H9 (cell line): Measurements from ENCODE around the gene PCBP4. TPM values are rescaled to one million over a fixed set of nuclear protein-coding genes. Genes with fewer than 3 reads are reported as not detected.
A peak's percentile ranks its signal among the peaks of the same experiment; 100 is the strongest.

ENCODE experiments used
- DNase-seq: peaks from one replicate; pipeline ENCODE4 v3.0.0-alpha.2; 2017
- H2AFZ ChIP-seq: one replicate; pipeline ENCODE4 v1.6.1; 2013; ENCODE audit warnings: mild to moderate bottlenecking, low read length, control low read depth, moderate library complexity
- H2AK5ac ChIP-seq: 2 replicates; pipeline ENCODE4 v1.6.1; 2013; ENCODE audit warnings: low read length, control low read depth, mixed read lengths; ENCODE audit not compliant: insufficient read length
- H2BK120ac ChIP-seq: one replicate; pipeline ENCODE4 v1.6.1; 2013; ENCODE audit warnings: low read depth, mild to moderate bottlenecking, low read length, control low read depth, inconsistent platforms; ENCODE audit not compliant: poor library complexity, severe bottlenecking
- H2BK12ac ChIP-seq: 2 replicates; pipeline ENCODE4 v1.6.1; 2013; ENCODE audit warnings: low read length, control low read depth, mixed read lengths, low read depth; ENCODE audit not compliant: insufficient read length
- H2BK15ac ChIP-seq: 2 replicates; pipeline ENCODE4 v1.6.1; 2013; ENCODE audit warnings: low read depth, low read length, control low read depth
- H2BK20ac ChIP-seq: one replicate; pipeline ENCODE4 v1.6.1; 2013; ENCODE audit warnings: low read depth, mild to moderate bottlenecking, low read length, control low read depth, inconsistent platforms; ENCODE audit not compliant: poor library complexity, severe bottlenecking
- H2BK5ac ChIP-seq: 2 replicates; pipeline ENCODE4 v1.6.1; 2013; ENCODE audit warnings: low read length, control low read depth, mixed read lengths; ENCODE audit not compliant: insufficient read length
- H3K14ac ChIP-seq: 2 replicates; pipeline ENCODE4 v1.6.1; 2013; ENCODE audit warnings: low read length, control low read depth; ENCODE audit not compliant: insufficient read depth
- H3K18ac ChIP-seq: 2 replicates; pipeline ENCODE4 v1.6.1; 2013; ENCODE audit warnings: low read depth, mild to moderate bottlenecking, mixed read lengths, low read length, control low read depth; ENCODE audit not compliant: insufficient read length
- H3K23ac ChIP-seq: 2 replicates; pipeline ENCODE4 v1.6.1; 2013; ENCODE audit warnings: low read length, control low read depth, mixed read lengths, low read depth; ENCODE audit not compliant: insufficient read length
- H3K23me2 ChIP-seq: 2 replicates; pipeline ENCODE4 v1.6.1; 2013; ENCODE audit warnings: low read depth, mild to moderate bottlenecking, mixed read lengths, low read length, control low read depth; ENCODE audit not compliant: insufficient read length, poor library complexity, severe bottlenecking
- H3K27ac ChIP-seq: 2 replicates; pipeline ENCODE4 v1.5.1; 2013; ENCODE audit warnings: low read length, control low read depth, mixed read lengths, low read depth; ENCODE audit not compliant: insufficient read length
- H3K27me3 ChIP-seq: 2 replicates; pipeline ENCODE4 v1.6.1; 2013; ENCODE audit warnings: low read length, control low read depth, inconsistent platforms; ENCODE audit not compliant: insufficient read depth
- H3K4ac ChIP-seq: 2 replicates; pipeline ENCODE4 v1.6.1; 2013; ENCODE audit warnings: low read depth, mild to moderate bottlenecking, control low read depth, inconsistent platforms, low read length, moderate library complexity
- H3K4me1 ChIP-seq: 2 replicates; pipeline ENCODE4 v1.6.1; 2013; ENCODE audit warnings: low read length, control low read depth, inconsistent platforms; ENCODE audit not compliant: insufficient read depth
- H3K4me2 ChIP-seq: 2 replicates; pipeline ENCODE4 v1.6.1; 2013; ENCODE audit warnings: low read length, control low read depth, mixed read lengths; ENCODE audit not compliant: insufficient read length, insufficient read depth
- H3K56ac ChIP-seq: 2 replicates; pipeline ENCODE4 v1.6.1; 2013; ENCODE audit warnings: low read depth, mild to moderate bottlenecking, mixed read lengths, low read length, control low read depth; ENCODE audit not compliant: insufficient read length
- H3K79me1 ChIP-seq: 2 replicates; pipeline ENCODE4 v1.6.1; 2013; ENCODE audit warnings: low read depth, mild to moderate bottlenecking, moderate library complexity, low read length, control low read depth, inconsistent platforms; ENCODE audit not compliant: insufficient read depth, poor library complexity, severe bottlenecking
- H3K79me2 ChIP-seq: 2 replicates; pipeline ENCODE4 v1.6.1; 2013; ENCODE audit warnings: low read length, control low read depth, inconsistent platforms; ENCODE audit not compliant: insufficient read depth
- H3K9ac ChIP-seq: 2 replicates; pipeline ENCODE4 v1.6.1; 2013; ENCODE audit warnings: low read length, control low read depth, mixed read lengths; ENCODE audit not compliant: insufficient read length; ENCODE audit errors: extremely low read depth
- H3K9me3 ChIP-seq: one replicate; pipeline ENCODE4 v1.6.1; 2013; ENCODE audit warnings: low read depth, low read length, inconsistent platforms; ENCODE audit not compliant: control insufficient read depth
- H3T11ph ChIP-seq: one replicate; pipeline ENCODE4 v1.6.1; 2013; ENCODE audit warnings: mild to moderate bottlenecking, low read length, control low read depth, inconsistent platforms
- H4K20me1 ChIP-seq: one replicate; pipeline ENCODE4 v1.6.1; 2013; ENCODE audit not compliant: control insufficient read depth, insufficient read length, insufficient read depth
- H4K5ac ChIP-seq: 2 replicates; pipeline ENCODE4 v1.6.1; 2013; ENCODE audit warnings: low read depth, mild to moderate bottlenecking, mixed read lengths, low read length, control low read depth; ENCODE audit not compliant: insufficient read length
- H4K8ac ChIP-seq: replicated peaks from 2 replicates; pipeline ENCODE4 v1.6.1; 2013; ENCODE audit warnings: low read length, control low read depth, mixed read lengths, low read depth; ENCODE audit not compliant: insufficient read length
- H4K91ac ChIP-seq: 2 replicates; pipeline ENCODE4 v1.6.1; 2013; ENCODE audit warnings: low read depth, mild to moderate bottlenecking, moderate library complexity, mixed read lengths, low read length, control low read depth; ENCODE audit not compliant: insufficient read length
- H3K27ac Mint-ChIP-seq, 3 experiments: 2 replicates in 2 of 3; 3 replicates in 1 of 3; pipeline ENCODE4 v1.8.0; 2020 to 2021; ENCODE audit warnings: mixed read lengths in 3 of 3, mild to moderate bottlenecking in 1 of 3, moderate library complexity in 1 of 3
- H3K27me3 Mint-ChIP-seq: 2 replicates; pipeline ENCODE4 v1.8.0; 2021; ENCODE audit warnings: low read depth, mild to moderate bottlenecking, moderate library complexity, mixed read lengths
- H3K36me3 Mint-ChIP-seq, 3 experiments: 2 replicates in 2 of 3; 3 replicates in 1 of 3; pipeline ENCODE4 v1.8.0; 2020 to 2021; ENCODE audit warnings: low read depth in 3 of 3, mixed read lengths in 3 of 3; ENCODE audit not compliant: insufficient read depth in 1 of 3
- H3K4me1 Mint-ChIP-seq, 2 experiments: 2 replicates each; pipeline ENCODE4 v1.8.0; 2020; ENCODE audit warnings: mixed read lengths in 2 of 2
- H3K4me3 Mint-ChIP-seq, 2 experiments: 2 replicates in 1 of 2; 3 replicates in 1 of 2; pipeline ENCODE4 v1.8.0; 2020 to 2021; ENCODE audit warnings: mild to moderate bottlenecking in 2 of 2, mixed read lengths in 2 of 2, moderate library complexity in 1 of 2
- H3K9me3 Mint-ChIP-seq, 2 experiments: 2 replicates in 1 of 2; 3 replicates in 1 of 2; pipeline ENCODE4 v1.8.0; 2020; ENCODE audit warnings: mild to moderate bottlenecking in 2 of 2, mixed read lengths in 2 of 2, moderate library complexity in 1 of 2
- CTCF ChIP-seq: fragments of 200-600 bp; sonication (generic); conservative IDR thresholded peaks from 3 replicates; pipeline ENCODE4 v1.8.0; 2021; ENCODE audit warnings: antibody characterized with exemption, mild to moderate bottlenecking
- WGBS: extraction: QIAGEN DNeasy Blood & Tissue Kit; methylation state at CpG from one replicate; pipeline ENCODE4 v1.1.7; 2013; ENCODE audit warnings: missing lambda C conversion rate, low lambda C conversion rate, mixed read lengths; ENCODE audit not compliant: insufficient read length; ENCODE audit errors: extremely low coverage; 5-methylcytosine and 5-hydroxymethylcytosine counted together
- total RNA-seq: library from RNA; stranded (reverse); gene quantifications from 2 replicates; pipeline ENCODE4 v1.2.1, GENCODE V29; 2021

Gene PCBP4
- total RNA-seq, 1 experiment from 2014 or later = 24.6 TPM

- H3K23ac ChIP-seq = no peak within 1 kb of the TSS
- H3K4ac ChIP-seq = no peak within 1 kb of the TSS
- no peak within 1 kb of the TSS for H2BK5ac ChIP-seq
- Mint-ChIP-seq H3K27ac (peak within 1 kb of the TSS; percentile 17 to 71 (median 19); a peak in 2 of 7 replicates), H3K36me3 (peaks cover 21 to 35% (median 32%) of the 10 kb centered on the region in 3 experiments; a peak in 6 of 7 replicates), H3K4me1 (peaks cover 17 to 18% of the 10 kb centered on the region in 2 experiments), H3K27me3 (peaks cover 44% of the 10 kb centered on the region), H3K4me3 (peak within 1 kb of the TSS; percentile 87 to 93), H3K9me3 (no peaks in the 10 kb centered on the region; a peak in 1 of 5 replicates)
- no peak within 1 kb of the TSS for H2AFZ ChIP-seq
- peaks cover 14% of the 10 kb centered on the region for H3K79me1 ChIP-seq
- no peak within 1 kb of the TSS for H3T11ph ChIP-seq
- DNase-seq = peak; percentile 100
- H3K14ac ChIP-seq = no peak within 1 kb of the TSS
- peak; percentile 100 for TF ChIP-seq CTCF
- H2BK12ac ChIP-seq = no peak within 1 kb of the TSS
- H3K4me2 ChIP-seq = peak within 1 kb of the TSS; percentile 87
- no peak within 1 kb of the TSS for H3K27ac ChIP-seq
- no peak within 1 kb of the TSS for H2BK15ac ChIP-seq
- 0 out of 2 replicates have a peak, but pooled peaks cover 2% of the 10 kb centered on the region for H3K4me1 ChIP-seq
- no peak within 1 kb of the TSS for H4K91ac ChIP-seq
- peak within 1 kb of the TSS; percentile 12 for H3K18ac ChIP-seq
- no peaks in the 10 kb centered on the region for H3K9me3 ChIP-seq
- H2AK5ac ChIP-seq = no peak within 1 kb of the TSS
- no peaks in the 10 kb centered on the region for H3K27me3 ChIP-seq
- H4K20me1 ChIP-seq = no peaks in the 10 kb centered on the region
- peaks cover 16% of the 10 kb centered on the region for H3K23me2 ChIP-seq
- H3K79me2 ChIP-seq = peaks cover 10% of the 10 kb centered on the region
- peak within 1 kb of the TSS; percentile 65 for H3K9ac ChIP-seq
- no CpG with 5 or more reads among the region's 67 CpGs for WGBS
- no peak within 1 kb of the TSS for H3K56ac ChIP-seq
- H2BK120ac ChIP-seq = no peak within 1 kb of the TSS
- no peak within 1 kb of the TSS for H2BK20ac ChIP-seq
- no peak within 1 kb of the TSS for H4K5ac ChIP-seq
- no peak within 1 kb of the TSS for H4K8ac ChIP-seq
Observed at GRCh38 chr3:51941798-51942602, 25.3 kb downstream of the PCBP4 start, which contains the start of the genes PARP3 and RRP9. Gene PARP3 (plus strand): TSS chr3:51942363. CDS start chr3:51943356, 993 bp downstream. Gene RRP9 (minus strand): TSS chr3:51941904. CDS start chr3:51941867, 37 bp downstream.
